GM19468 (cell line): Measurements from ENCODE around the gene NCMAP.
"Not testable (repeated sequence)": the region's sequence is repeated elsewhere in the genome, so short reads cannot be mapped to it uniquely, and the experiment has no call there.

Source experiments
- ATAC-seq: cut with Tn5 transposase; IDR thresholded peaks from one replicate; pipeline ENCODE4 v1.9.1; 2021; ENCODE audit warnings: mild to moderate bottlenecking, moderate library complexity, moderate number of reproducible peaks; ENCODE audit not compliant: unreplicated experiment; ENCODE audit errors: extremely low read depth

Gene NCMAP

DNA sequence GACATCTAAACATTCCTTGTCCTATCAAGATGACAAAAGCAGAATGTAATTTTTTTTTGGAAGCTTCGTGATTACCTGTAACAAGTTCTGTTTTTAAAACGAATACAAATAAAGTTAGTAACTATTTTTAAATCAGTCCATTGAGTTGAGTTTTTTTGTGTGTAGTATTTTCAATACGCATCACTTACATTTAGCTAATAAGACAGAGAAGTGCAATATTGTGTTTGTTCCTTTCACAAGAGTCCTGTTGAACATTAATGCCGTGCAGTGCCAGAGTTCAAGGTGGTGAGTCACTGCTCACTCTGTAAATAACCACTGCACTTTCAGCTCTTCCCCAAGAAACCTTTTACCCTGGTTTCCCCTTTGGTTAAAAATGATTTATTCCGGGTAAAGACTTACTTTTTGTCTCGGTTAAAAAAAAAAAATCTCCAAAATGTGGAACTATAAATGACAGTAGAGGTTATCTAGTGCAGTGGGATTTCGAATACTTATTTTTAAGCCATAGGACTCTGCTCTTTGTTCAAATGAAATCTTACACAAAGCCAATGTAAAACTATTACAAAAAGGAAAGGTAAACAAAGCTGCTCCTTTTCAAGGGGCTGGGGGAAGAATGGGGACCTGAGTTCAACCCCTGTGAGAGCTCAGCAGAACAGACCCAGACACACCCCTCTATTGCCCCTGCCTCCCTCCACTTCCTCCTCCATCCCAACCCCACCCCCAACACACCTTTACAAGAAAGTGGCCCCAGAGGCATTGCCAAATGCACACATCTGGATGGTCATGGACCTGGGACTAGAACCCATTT, 14.8 kb upstream of the NCMAP start:
- ATAC-seq: no peak

DNA sequence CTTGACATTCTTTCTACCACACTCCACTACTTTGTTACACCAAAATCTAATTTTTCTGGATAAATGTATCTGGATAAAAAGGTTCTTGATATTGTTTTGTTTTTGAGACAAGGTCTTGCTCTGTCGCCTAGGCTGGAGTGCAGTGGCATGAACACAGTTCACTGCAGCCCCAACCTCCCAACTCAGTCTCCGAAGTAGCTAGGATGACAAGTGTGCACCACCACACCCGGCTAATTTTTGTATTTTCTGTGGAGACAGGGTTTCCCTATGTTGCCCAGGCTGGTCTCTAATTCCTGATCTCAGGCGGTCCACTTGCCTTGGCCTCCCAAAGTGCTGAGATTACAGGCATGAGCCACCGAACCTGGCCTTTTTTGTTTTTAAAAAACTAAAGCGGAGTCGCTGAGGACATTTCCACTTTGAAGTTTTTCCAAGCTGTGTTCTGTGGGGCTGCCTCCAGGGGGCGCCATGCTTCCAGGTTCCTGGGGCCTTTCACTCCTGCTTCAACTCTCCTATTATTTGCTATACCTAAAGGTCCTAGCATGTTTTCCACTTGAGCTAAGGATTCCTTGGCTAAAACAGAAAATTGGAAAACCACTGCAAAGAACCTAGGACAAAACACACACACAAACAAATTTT, 14.1 kb upstream of the NCMAP start:
- no peak for ATAC-seq

DNA sequence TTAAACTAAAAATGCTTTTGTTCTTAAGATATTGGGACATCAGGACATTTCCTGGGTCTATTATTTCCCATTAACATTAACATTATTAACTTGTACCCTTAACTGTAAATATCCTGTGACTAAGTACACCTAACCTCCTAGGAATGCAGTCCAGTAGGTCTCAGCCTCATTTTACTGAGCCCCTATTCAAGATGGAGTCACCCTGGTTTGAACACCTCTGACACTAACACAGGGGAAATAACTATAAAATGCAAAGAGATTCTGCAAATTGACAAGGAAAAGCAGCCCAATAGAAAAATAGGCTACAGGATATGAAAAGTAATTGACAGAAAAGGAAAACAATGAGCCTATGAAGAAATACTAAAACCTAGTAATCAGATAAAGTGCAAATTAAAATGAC, 11.6 kb upstream of the NCMAP start:
- ATAC-seq: no peak

DNA sequence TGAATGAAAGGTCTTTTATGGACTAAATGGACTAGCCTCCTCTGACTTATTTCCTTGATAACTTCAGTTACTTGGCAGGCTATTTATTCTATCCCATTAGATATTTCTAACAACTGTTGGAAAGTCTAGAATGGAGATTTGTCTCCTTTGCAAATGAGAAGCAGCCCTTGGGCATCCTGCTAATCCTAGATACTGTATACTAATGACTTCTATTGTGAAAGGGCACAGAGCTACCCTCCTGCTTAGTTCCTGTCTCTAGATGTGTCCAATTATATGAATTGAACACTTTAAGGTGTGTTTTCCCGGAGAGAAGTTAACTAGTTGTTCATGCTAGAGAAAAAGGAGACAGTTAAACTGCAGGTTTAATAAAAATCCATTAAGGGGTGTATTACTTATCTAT, 10.2 kb upstream of the NCMAP start:
- ATAC-seq: no peak

DNA sequence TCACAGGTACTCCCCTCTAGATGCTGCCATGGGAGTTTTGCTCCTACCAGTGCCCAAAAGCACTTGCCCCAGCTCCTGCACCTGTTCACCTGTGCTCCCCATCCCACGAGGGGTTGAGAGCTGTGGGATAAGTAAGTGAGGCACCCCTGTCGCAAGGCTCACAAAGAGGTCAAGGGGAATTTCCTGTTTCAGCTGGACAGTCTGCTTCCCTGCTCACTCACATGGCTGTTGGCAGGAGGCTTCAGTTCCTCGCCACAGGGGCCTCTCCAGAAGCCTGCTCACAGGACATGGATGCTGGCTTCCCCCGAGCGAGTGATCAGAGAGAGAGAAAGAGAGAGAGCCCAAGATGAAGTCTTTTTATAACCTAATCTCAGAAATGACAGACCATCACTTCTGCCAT, 8.7 kb upstream of the NCMAP start:
- ATAC-seq: no peak

DNA sequence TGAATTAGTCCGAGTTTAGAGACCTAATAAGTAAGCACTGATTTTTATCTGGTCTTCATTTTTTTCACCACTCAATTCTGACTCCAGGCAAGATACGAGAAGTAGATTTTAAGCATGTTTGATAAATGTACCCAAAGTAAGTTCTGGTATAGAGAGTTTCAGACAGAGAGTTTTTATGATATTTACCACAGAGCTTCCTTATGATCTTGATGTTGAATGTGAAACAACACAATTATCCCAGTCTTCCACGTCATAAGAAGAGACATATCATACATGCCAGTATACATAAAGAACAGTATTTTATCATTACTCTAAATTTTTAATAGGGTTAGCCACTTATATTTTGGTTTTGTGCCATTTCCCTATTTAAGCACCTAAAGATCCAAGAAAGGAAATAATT, 7.8 kb upstream of the NCMAP start:
- ATAC-seq: no peak

DNA sequence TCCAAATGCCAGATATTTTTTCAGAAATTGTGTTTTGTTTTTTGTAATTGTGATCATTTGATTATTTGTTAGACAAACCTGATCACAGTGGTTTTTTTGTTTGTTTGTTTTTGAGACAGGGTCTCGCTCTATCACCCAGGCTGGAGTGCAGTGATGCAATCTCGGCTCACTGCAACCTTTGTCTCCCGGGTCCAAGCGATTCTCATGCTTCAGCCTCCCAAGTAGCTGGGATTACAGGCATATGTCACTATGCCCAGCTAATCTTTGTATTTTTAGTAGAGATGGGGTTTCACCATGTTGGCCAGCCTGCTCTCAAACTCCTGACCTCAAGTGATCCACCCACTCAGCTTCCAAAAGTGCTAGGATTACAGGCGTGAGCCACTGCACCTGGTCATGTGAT, 6.7 kb upstream of the NCMAP start:
- not testable (repeated sequence) for ATAC-seq

DNA sequence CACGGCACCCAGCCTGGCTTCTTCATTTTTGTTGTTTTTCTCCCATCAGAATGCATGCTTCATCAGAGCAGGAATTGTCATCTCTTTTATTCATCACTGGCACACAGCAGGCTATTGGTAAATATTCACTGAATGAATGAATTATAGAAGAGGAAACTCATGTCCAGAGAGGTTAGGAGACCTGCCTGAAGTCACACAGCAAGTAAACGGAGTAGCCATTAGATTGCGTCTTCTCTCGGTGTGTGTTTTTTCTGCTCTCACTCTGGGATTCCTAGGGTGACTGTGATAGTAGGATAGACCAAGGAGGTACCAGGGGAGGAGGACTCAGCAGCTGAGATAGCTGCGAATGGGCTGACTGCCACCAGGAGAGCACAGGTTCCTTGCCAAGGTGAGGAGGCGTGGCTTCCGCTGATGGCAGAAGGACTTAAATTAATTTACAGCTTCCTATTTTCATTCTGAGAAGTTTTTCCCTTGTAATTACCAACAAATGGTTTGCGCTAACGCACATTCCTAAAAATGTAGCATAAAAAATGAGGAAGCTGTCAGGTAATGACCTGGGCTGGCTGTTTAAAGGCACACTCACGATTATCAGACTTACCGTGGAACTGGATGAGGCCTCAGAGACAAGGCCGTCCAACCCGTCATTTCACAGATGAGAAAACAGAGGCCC, 4.5 kb upstream of the NCMAP start:
- no peak for ATAC-seq

DNA sequence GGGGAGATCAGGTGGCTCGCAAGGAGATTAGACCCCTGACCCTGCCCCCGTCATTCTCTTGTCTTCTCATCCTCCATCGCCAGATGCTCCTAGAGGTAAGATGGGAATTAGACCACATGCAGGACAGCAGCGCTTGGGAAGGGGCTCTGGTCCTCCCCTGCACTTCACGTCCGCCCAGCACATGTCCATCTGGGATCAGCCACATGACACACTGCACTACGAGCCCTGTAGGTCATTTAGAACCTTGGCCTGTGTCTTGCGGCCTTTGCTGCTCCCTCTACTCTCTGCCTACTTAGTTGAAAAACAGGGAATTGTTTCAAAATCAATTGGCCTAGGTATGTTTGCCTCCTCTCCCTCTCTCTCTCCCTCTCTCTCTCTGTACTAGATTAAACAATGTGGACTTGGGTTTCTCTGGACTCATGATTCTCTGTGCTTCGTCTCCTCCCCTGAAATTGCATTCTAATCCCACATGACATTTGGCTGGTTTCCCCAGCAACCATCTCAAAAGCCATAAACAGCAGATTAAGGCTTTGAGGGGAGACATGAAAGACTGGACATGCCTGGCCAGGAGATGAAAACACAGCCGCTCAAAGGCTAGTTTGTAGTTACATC, 3.8 kb upstream of the NCMAP start:
- ATAC-seq: no peak

DNA sequence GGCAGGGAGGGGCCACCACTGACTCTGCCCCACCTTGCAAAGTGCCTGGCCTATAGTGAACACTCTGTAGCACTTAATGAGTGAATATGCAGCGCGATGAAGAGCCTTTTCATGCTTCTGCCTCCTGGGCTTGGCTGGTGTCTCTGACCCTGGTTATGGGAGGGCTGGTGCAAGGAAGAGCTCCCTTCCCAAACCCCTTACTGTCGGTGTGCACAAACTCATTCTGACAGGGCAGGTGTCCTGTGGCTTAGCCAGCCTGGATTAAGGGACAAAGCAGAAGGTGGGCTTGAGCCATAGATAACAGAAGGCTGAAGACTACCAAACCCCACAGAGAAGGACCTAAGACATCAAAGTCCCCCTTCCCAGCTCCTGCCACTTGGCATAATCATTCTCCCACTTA, 2.0 kb upstream of the NCMAP start:
- no peak for ATAC-seq

DNA sequence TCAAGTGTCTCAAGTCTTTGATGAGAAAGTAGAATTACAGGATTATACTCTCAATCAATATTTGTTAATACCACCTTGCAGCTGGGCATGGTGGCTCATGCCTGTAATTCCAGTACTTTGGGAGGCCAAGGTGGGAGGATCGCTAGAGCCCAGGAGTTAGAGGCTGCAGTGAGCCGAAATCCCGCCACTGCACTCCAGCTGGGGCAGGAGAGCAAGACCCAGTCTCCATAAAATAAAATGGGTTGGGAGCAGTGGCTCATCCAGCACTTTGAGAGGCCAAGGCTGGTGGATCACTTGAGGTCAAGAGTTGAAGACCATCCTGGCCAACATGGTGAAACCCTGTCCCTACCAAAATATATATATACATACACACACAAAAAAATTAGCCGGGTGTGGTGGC, 1.2 kb upstream of the NCMAP start:
- no peak for ATAC-seq

DNA sequence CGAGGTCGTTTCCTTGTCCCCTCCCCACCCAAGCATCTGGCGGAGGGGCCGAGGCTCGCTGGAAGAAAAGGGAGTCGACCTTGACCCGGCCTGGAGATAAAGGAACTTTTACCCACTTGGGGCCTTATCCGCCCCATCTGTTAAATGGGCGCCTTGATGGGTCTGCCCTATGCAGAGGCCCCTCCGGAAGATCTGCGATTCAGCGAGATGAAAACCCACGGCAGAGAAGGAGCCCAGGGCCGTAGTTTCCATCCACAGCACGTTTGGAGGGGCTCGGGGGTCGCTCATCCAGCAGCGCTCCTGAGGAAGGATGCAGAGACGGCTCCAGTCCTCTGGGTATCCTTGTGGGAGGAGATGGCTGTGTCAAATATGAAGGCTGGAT, 518 bp downstream of the NCMAP start:
- no peak for ATAC-seq

DNA sequence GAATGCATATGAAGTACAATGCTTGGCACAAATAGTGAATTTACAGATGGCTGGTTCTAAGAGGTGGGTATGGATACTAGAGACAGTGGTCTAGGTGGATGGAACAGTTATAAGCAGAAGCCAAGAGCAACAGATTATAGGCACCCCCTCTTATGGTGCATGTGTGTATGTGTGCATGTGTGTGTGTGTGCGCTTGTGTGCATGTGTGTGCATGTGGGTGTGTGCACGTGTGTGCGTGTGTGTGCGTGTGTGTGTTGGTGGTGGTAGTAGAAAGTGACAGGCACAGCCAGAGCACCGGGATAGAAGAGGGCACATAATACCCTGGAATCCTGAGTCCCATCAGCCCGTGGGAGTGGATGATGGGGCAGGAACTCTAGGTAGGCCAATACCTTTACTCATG, 1.3 kb downstream of the NCMAP start:
- no peak for ATAC-seq

DNA sequence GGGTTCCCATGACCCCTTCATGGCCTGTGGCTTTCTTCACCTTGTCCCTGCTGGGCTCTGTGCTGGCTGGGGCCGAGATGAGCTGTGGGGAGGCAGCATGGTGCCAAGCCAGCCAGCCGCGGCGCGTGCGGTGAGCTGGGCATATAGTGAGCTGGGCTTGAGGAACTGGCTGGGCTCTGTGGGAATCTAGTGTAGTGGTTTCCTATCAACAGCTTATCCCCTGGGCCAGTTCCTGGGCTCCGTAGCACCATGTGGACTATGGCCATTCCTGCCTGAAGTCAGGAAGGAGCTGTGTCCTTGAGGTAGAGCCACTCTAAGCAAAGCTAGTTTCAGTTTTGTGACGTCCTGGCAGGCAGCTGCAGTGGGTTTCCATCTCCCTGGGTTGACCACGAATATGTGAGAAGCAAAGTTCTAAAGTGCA, 1.8 kb downstream of the NCMAP start:
- ATAC-seq: no peak

DNA sequence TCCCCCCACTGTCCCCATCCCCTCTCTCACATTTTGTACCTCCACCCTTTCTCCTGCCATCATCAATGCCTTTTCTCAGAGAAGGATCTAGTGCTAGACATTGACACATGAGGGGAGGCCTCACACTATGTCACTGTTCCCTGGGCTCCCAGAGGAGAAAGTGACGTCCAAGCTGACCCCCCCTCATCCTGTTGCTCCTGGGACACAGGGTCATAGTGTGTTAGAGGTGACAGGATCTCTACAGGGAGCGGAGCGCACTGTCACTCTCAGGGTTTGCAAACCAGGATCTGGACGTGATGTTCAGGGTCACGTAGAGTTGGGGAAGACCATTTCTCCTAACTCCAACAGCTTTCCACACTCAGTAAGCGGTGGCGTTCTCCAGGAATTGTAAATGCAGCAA, 2.6 kb downstream of the NCMAP start:
- no peak for ATAC-seq

DNA sequence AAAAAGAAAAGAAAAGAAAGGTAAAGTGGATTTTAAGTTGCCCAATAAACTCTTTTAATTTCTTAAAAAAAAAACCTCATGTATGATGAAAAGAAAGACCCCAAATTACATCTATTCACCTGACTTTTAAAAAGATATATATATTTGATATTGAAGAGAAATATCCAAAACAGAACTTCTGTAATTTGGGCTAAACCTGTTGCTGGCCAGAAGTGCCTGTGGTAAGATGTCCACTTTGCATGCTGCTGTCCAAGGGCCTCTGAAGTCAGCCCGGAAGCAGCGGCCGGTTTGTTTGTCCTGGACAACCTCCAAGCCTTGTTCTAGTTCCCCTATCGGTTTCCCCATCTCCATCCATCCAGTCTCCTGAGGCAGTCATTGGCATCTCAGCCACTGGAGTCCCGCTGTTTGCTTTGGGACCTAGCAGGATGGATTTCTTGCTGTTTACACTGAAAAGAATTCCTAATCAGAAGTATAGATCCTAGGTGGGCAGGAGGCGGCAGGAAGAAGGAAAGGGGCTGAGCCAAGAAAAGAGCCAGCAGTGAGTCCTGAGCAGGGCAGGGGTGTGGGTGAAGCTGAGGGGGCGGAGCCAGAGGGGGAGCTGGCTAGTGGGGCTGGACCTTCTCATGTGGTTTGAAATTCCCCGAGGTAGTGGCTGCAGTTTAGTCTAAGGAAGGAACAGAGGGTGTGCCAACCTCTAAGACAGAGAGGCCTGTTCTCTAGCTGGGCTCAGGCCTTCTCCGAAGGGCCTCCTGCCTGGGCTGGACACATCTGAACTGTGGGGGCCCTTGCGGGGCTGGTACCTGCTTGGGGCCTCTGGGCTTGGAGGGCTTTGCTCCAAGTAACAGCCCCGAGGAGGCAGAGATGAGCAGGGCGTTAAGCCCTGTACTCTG, 3.3 kb downstream of the NCMAP start:
- ATAC-seq: no peak

DNA sequence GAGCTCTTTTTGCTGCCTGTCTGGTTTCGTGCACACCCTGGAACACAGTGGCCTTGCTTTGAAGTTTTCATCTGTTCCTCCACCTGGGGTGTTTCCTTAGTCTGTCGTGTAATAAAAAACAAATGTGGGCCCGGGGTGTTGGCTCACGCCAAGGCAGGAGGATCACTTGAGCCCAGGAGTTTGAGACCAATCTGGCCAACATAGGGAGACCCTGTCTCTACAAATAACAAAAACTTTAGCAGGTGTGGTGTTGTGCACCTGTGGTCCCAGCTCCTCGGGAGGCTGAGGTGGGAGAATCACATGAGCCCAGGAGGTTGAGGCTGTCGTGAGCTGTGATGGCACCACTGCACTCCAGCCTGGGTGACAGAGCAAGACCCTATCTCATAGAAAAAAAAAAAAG, 4.5 kb downstream of the NCMAP start:
- ATAC-seq: no peak

DNA sequence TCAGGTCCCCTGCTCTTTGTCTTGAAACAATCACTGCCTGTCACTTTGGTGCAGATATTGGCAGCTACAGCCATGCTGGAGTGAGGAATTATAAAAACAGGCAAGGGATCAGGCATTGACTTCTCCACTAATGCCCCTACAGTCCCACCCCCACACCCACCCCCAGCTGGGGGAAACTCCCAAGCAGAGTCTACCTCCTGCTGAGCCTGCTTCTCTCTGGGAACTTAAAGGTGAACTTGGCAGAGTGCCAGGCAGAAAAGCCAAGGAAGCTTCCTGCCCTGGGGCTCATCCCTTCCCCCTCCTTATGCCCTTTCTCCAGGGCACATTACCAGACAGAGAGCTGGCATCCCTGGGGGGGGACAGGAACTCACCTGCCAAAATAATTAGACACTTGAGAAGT, 6.7 kb downstream of the NCMAP start:
- ATAC-seq: no peak

DNA sequence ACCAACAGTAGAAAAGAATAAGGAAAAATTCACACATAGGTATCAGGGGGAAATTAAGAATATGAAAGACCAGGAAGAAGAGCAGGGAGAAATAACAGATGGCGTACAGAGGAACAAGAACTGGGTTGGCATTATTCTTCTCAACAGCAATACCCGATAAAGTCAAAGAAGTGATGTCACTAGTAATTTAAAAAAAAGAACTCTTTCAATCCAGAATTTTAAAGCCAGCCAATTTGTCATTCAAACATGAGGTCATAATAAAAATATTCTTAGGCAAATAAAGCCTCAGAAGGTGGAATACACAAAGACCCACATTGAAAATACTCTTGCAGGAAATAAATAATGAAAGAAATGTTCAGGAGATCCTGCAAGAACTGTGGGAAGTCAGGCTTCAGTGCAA, 8.8 kb downstream of the NCMAP start:
- ATAC-seq: no peak

DNA sequence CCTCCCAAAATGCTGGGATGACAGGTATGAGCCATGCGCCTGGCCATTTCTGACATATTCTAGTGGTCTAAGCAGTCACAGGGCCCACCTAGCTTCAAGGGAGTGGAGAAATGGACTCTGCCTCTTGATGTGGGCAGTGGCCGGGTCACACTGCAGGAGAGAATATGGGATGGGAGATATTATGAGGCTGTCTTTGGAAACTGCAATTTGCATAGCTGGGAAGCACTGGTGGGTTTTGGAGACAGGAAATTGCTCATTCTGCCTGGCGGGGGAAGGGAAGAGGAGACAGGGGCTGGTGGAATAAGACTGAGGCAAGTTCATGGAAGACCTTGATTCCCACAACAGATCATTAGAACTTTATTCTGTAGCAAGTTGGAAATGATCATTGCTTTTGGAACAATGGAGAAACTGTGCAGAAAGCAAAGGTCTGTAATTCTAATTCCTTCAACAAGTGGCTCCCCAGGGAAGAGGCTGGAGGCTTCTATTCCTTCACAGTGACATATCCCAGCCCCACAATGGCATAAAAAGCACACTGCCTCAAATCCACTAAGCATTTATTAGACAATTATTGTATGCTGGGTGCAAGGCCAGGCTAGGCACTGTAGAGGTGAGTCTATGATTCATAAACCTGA, 10.5 kb downstream of the NCMAP start:
- no peak for ATAC-seq
